Measurements from ENCODE around the gene TMEM86A. TPM values are rescaled to one million over a fixed set of nuclear protein-coding genes. Genes with fewer than 3 reads are reported as not detected.

Gene TMEM86A
- total and polyA plus RNA-seq, 2 of the 13 experiments (the other 11 are each of a cell fraction or from before 2014, with no cell fraction given) = 0.03 to 0.07 TPM

- no peak for TF ChIP-seq ZNF276 (CRISPR knock-in tag; IDR thresholded peaks at IDR 0.05; ENCODE audit: low read depth)
- no peak for TF ChIP-seq ZBTB46 (CRISPR knock-in tag; IDR thresholded peaks at IDR 0.05; ENCODE audit: borderline replicate concordance)
- no peak for TF ChIP-seq ZNF460 (CRISPR knock-in tag; IDR thresholded peaks at IDR 0.05; ENCODE audit: borderline replicate concordance)
- TF ChIP-seq ZNF383 (CRISPR knock-in tag; IDR thresholded peaks at IDR 0.05; ENCODE audit: borderline replicate concordance) = no peak
- TF ChIP-seq ZNF24 (IDR thresholded peaks at IDR 0.05) = no peak
- TF ChIP-seq POLR2A (IDR thresholded peaks at IDR 0.05; ENCODE audit: insufficient read depth in 1 of 2, low read depth in 2 of 2, low read length in 2 of 2) = no peak
- intact Hi-C loops (cut with micrococcal nuclease; ENCODE audit: unreplicated experiment) (loop anchor here (5.0 kb wide), 1 partner anchor 64 kb away; no protein-coding TSS in a partner anchor), in situ Hi-C loops (cut with HindIII; ENCODE audit: extremely low pct_ligation_motif_present, low pct_unique_long_range_greater_than_20kb) (loop anchor here (10.0 kb wide), 2 partner anchors 187 to 617 kb away; no protein-coding TSS in a partner anchor)
- no TSS peak for BruUV-seq (replicated peaks)
- Histone ChIP-seq H3K36me3 (replicated peaks in 1 of 2; ENCODE audit: control insufficient read depth in 1 of 2, insufficient read depth in 2 of 2, low read length in 2 of 2) (no peaks in the 10 kb centered on the region), H3K9me3 (ENCODE audit: low read length) (no peaks in the 10 kb centered on the region), H2AFZ (ENCODE audit: low read length) (no peak overlapping the region), H4K20me1 (ENCODE audit: insufficient read depth, low read length) (no peaks in the 10 kb centered on the region), H3K4me1 (ENCODE audit: insufficient read depth, low read length) (no peaks in the 10 kb centered on the region), H3K27ac (ENCODE audit: extremely low read length, insufficient read depth, low read length) (no peak overlapping the region), H3K4me2 (ENCODE audit: low read depth, low read length) (no peak overlapping the region), H3K27me3 (ENCODE audit: control insufficient read depth in 1 of 2, insufficient read depth in 2 of 2, low read length in 2 of 2) (peaks cover 6 to 48% of the 10 kb centered on the region in 2 experiments; a peak in 3 of 5 replicates), H3K4me3 (replicated peaks in 1 of 3; ENCODE audit: insufficient read depth in 1 of 3, low read depth in 2 of 3, low read length in 3 of 3) (no peak overlapping the region), H3K9ac (ENCODE audit: insufficient read depth, low read depth, low read length) (no peak overlapping the region), H3K79me2 (ENCODE audit: insufficient read depth, low read length) (no peaks in the 10 kb centered on the region)
- ChIA-PET POLR2A (no interaction called here), CTCF (ENCODE audit: low intra/inter-chr PET ratio, low total read pairs) (interaction anchor here (2.0 kb wide), 1 partner anchor 191 kb away, joined by 9 read pairs; no protein-coding TSS in a partner anchor)
- no peak for DNase-seq (ENCODE audit: low spot score)
- FAIRE-seq = no peak
- ATAC-seq = no peak
- WGBS (ENCODE audit: low lambda C conversion rate) = 21% methylated on average over 2 of the region's 2 CpGs
Measured at GRCh38 chr11:18731441-18731840, 32.9 kb downstream of the TMEM86A start.
